Inflammatory macrophage treated with lipopolysaccharide for 4 hours (primary cell): Measurements from ENCODE around the gene SSB.
"Not testable (repeated sequence)": the region's sequence is repeated elsewhere in the genome, so short reads cannot be mapped to it uniquely, and the experiment has no call there.

ENCODE experiments used
- DNase-seq: peaks from one replicate; pipeline ENCODE4 v3.0.0-alpha.2; 2020

Gene SSB

DNA sequence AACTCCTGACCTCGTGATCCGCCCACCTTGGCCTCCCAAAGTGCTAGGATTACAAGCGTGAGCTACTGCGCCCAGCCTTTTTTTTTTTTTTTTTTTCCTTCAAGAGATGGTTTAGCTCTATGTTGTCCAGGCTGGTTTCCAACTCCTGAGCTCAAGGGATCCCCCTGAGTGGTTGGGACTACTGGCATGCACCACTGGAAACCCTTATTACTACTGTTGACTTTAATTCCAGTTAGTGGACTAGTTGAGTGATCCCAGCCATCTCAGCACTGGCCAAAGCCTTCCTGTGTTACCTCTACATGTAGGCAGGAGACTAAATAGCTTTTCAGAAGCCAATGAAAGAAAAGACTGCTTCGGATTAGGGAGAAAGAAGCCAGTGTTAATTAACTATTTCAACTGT, 8.1 kb upstream of the SSB start:
- DNase-seq, result no peak

DNA sequence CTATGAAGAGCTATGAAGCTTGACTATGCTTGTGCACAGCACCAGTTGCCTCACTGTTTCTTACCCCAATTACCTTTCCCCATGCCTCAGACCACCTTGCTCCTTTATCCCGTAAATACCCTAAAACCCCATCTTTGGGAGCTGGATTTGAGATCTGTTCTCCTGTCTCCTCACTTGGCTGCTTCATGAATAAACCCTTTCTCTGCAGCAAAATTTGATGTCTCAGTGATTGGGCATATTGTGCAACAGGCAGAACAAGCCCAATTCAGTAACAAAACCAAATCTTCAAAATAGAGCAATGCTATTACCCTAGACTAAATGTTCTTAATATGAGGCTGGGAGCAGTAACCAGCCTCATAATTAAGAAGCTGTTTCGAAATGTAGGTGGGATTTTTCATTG, 3.5 kb upstream of the SSB start:
- no peak for DNase-seq

DNA sequence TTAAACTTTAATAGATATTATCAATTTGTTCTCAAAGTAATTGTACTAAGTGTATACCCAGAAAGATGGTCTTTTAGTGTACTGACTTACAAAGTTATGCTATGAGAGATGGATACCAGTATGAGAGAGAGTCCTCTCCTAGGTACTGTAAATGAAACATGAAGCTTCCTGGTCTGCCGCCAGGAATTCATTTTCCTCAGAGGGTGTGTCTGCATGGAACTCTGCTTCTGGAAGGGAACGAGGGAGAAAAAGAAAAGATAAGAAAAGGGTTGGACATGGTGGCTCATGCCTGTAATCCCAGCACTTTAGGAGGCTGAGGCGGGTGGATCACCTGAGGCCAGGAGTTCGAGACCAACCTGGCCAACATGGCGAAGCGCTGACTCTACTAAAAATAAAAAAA, 2.2 kb upstream of the SSB start:
- no peak for DNase-seq

DNA sequence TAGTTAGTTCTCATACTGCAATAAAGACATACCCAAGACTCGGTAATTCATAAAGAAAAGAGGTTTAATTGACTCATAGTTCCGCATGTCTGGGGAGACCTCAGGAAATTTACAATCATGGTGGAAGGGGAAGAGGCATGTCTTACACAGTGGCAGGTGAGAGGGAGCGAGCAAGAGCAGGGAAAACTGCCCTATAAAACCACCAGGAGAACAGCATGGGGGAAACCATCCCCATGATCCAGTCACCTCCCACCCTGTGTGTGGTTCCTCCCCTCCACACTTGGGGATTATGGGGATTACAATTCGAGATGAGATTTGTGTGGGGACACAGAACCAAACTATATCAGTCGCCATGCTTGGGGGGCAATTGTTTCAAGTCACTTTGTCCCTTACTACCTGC, 1.1 kb upstream of the SSB start:
- no peak for DNase-seq

DNA sequence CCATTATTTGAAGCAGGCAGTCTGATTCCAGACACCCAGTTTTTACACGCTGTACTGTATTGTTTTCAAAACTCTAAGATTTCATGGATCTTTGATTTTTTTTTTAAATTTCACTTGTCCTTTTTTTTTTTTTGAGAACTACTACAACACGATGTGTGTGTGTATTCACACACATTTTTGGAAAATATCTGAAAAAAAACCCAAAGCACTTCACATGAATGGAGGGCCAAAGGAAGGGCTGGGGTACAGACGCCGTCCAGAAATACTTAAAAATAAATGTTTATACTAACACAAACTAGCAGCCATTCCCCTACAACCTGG, 314 bp upstream of the SSB start:
- DNase-seq, result no peak

DNA sequence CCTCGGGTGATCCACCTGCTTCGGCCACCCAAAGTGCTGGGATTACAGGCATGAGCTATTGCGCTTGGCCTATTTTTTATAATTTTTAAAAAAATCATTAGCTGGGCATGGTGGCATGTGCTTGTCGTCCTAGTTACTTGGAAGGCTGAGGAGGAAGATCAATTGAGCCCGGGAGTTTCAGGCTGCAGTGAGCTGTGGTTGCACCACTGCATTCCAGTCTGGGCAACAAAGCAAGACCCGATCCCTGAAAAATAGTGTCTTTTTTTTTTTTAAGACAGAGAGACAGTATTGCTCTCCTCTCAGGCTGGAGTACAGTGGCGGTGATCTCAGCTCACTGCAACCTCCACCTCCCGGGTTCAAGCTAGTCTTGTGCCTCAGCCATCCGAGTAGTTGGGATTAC, 4.8 kb downstream of the SSB start:
- DNase-seq, result no peak

DNA sequence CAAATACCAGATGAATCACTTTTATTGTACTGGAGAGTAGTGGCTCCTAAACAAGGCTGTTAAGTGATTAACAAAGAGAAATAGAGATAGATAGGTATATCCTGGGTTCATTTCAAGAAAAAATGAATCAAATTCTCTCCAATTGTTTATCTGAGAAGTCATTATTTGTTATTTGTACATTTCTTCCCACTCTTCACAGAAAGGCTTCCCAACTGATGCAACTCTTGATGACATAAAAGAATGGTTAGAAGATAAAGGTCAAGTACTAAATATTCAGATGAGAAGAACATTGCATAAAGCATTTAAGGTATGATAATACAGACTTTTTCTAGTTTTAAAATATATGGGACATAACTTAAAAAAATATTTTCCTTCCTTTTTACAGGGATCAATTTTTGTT, 7.9 kb downstream of the SSB start:
- DNase-seq, result no peak

DNA sequence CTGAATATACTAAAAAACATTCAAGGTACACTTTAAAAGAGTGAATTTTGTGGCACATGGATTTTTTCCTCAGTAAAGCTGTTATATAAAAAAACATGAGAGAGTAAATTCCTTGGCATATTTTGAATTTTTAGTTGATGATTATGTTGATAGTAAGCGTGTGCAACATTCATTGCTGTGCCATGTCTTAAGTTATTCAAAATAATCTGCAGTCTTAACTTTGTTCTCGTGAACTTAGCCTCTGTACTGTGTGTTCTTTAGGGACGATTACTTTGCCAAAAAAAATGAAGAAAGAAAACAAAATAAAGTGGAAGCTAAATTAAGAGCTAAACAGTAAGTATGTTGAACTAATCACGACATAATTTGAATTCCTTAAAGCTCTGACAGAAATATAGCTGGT, 9.6 kb downstream of the SSB start:
- DNase-seq, result no peak

DNA sequence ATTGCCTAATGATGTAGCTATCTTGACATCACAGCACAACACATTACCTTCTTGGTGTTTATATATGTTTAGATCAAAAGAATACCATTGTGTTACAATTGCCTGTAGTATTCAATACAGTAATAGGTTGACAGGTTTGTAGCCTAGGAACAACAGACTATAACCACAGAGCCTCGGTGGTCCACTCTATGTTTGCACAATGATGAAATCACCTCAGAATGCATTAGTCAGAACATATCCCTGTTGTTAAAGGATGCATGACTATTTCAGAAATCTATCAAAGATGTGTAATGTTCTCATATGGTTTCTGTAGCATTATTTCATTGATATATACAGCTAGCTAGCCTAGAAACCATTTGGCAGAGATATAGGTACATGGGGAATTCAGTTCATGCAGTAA, 17.2 kb downstream of the SSB start:
- no peak for DNase-seq

DNA sequence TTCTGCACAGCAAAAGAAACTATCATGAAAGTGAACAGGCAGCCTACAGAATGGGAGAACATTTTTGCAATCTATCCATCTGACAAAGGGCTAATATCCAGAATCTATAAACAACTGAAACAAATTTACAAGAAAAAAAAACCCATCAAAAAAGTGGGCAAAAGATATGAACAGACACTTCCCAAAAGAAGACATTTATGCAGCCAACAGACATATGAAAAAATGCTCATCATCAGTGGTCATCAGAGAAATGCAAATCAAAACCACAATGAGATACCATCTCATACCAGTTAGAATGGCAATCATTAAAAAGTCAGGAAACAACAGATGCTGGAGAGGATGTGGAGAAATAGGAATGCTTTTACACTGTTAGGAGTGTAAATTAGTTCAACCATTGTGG, 18.3 kb downstream of the SSB start:
- DNase-seq, result not testable (repeated sequence)

DNA sequence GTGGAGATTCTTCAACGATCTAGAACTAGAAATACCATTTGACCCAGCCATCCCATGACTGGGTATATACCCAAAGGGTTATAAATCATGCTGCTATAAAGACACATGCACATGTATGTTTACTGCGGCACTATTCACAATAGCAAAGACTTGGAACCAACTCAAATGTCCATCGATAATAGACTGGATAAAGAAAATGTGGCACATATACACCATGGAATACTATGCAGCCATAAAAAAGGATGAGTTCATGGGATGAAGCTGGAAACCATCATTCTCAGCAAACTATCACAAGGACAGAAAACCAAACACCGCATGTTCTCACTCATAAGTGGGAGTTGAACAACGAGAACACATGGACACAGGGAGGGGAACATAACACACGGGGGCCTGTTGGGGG, 18.7 kb downstream of the SSB start:
- not testable (repeated sequence) for DNase-seq

DNA sequence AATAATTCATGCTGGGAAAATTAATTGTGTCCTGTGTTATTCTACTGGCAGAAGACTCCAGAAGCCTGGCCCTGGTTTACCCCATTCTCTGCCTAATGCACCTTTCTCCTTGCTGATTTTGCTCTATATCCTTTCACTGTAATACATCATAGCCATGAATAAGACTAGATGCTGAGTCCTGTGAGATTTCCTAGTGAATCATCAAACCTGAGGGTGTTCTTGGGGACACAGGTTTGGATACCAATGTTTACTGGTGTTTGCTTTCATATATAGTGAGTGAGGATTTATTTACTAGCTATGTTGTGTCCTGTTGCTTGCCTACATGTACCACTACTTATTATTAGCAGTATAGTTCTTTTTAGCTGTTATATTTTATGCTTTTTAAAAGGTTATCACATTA, 19.6 kb downstream of the SSB start:
- no peak for DNase-seq

DNA sequence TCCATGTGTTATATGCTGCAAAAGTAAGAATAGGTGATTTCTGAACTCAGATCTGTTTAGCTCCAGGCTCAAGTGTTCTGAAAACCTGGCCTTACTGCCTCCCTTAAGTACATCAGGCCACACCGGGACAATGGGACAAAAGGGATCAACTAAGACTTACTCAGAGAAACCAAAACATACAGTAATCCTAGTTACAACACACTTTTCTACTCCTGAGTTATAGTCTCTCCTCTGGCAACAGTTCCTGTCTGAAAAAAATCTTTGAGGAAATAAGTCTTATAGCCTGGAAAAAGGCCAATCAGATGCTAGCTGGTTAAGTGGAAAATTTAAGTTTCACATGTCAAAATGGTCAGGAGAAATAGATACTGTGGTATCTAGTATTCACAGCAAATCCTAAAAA, 20.4 kb downstream of the SSB start:
- no peak for DNase-seq

DNA sequence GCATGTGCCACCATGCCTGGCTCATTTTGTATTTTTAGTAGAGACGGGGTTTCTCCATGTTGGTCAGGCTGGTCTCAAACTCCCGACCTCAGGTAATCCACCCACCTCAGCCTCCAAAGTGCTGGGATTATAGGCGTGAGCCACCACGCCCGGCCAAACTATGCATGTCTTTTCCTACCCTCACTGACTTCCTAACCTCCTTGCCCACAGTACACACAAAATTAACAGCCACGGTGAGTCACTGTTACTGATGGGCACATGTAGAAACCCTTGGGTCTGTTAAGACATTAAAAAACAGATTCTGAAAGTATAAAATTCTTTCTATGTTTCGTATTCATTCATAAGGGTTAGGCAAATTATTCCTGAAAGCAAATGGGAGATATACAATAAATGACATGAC, 21.4 kb downstream of the SSB start:
- not testable (repeated sequence) for DNase-seq

DNA sequence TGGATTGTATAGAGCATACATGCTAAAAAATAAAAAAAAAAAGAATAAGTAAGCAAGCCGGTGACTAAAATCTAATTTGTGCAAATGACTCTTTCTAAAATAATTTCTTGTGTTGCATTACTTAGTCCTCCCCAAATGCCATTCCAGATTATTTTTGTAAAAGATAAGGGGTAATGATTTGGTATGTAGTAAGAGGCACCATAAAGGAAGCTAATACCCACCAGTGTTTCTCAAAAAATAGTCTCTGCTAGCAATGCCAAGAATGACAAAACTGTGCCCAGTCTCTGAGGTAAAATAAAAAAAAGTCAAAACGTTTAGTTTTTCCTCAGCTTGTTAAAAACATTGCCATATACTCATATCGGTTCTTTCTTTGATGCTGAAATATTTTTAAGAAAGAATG, 23.4 kb downstream of the SSB start:
- DNase-seq, result no peak

DNA sequence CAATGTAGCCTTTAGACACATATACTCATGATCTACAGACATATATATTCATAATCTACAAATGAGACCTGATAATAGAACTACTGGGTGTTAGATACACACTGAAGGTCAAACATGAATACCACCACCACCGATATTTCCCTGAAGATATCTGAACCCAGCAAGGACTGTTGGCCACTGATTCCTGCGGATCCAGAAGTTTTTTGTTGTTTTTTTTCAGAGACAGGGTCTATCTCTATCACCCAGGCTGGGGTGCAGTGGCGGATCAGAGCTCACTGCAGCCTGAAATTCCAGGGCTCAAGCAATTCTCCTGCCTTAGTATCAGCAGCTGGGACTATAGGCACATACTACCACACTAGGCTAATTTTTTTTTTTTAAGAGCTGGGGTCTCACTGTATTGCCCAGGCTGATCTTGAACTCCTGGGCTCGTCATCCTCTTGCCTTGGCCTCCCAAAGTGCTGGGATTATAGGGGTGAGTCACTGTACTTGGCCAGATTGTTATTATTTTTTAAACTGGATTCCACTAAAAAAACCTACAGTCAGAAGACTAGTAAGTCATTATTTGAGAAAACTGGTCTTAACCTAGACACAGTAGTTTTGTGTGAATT, 24.2 kb downstream of the SSB start:
- no peak for DNase-seq

DNA sequence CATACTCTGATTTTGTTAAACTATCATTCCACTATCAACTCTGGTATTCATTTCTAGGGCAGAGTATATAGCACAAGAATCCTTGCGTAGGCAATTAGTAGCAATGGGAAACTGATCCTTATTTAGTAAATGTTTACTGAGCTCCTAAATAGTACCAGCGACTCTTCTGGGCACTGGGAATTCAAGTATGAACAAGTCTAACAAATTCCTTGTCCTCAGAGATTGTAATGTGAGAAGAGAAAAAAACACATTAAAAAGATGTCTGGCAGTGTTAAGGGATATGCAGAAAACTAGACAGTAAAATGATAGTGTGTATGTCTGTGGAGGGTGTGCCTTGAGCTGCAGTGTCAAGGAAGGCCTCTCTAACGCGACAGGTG, 25.3 kb downstream of the SSB start:
- DNase-seq, result no peak

DNA sequence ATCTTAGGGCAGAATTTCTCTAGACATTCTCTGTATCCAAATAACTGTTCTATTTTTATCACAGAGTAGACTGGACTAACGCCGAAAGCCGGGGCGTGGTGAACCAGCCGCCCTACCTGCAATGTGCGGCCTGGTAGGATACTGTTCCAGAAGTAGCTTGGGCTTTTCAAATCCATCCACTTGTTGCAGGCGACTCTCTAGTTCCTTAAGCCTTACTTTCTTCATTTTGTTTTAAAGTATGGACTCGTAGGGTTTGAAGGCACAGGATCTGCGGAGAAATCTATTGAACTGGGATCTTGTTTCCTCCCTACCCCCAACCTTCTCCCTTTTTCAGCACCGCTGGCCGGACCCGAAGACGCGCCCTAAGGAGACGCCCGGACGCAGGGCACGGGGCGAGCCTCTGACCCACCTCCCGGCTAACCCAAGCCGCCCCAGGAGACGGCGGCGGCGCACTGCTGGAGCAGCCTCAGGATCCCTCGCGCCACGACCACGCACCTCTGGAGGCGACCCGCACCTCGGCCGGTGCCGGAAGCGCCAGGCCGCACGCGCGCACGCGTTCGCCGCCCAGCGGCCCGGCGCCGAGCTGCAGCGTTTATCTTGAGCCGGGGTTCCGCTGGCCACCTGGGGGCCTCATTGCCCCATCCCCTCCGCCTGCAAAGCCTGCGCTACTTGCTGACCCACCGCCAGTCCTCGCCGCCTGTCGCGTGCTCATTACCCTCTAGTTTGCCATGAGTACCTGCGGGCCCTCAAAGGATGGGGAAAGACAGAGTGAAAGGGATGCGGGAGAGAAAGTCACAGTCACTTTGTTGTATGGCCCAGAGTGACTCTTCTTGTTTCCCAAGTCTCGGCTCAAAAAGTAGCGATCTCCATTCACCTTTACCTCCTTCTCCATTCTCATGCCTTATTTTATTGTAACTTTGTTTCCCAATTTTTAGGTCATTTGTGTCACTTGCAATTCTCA, 26.0 kb downstream of the SSB start, which contains the start of gene METTL5:
TSS of gene METTL5 (minus strand) at position 533 of the 961 bp plus-strand sequence. CDS start at position 225, 308 bp downstream.
- peak; percentile 78 for DNase-seq

DNA sequence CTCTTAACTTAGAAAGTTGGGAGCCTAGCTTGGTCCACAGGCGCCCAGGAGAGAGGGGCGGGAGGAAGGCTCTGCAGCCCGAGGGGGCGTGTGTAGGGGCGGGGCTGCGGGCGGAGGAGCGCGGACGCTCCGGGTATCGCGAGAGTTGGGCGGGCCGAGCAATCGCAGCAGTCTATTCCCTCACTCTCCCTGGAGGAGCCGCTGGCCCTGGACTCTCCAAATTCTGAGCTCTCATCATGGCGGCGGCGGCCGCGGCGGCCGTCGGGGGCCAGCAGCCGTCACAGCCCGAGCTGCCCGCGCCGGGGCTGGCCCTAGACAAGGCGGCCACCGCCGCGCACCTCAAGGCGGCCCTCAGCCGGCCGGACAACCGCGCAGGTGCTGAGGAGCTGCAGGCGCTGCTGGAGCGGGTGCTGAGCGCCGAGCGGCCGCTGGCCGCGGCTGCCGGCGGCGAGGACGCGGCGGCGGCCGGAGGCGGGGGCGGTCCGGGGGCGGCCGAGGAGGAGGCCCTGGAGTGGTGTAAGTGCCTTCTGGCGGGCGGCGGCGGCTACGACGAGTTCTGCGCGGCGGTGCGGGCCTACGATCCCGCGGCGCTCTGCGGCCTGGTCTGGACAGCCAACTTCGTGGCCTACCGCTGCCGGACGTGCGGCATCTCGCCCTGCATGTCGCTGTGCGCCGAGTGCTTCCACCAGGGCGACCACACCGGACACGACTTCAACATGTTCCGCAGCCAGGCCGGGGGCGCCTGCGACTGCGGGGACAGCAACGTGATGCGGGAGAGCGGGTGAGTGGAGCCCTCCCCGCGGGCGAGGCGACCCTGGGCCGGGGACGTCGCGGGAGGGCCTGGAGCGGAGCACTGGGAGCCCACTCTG, 28.8 kb downstream of the SSB start, which contains the start of gene UBR3:
TSS of gene UBR3 (plus strand) at position 183 of the 869 bp plus-strand sequence. CDS start at position 237, 54 bp downstream.
- peak; percentile 93 for DNase-seq

DNA sequence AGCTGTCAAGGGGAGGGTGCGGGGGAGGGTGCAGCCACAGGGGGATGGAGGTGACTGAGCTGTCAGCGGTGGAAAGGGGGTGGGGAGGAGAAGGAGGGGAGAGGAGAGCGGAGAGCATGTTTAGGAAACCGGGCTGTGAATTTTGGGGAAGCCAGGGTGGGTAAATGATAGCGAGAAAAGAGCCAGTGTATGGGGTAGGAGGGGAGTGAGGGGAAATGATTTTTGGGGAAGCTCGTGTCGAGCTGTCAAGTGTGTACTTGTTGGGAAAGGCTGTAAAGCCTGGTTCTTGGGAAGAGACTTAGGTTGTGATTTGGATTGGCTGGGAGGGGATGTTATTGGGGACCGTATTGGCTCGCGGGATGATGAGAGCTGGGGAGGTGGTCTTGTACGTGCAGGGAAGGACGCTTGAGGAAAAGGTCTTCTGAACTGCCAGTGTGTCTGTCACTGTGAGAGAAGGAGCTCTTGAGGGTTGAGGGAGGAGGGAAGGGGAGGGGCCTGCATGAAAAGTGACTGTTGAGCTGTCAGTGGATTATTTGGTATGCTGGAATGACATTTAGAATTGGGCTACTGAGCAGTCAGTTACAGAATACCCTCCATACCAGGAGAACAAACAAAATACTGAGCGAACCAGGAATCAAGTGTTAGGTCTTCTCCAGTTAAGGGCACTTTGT, 29.6 kb downstream of the SSB start:
- peak; percentile 22 for DNase-seq

DNA sequence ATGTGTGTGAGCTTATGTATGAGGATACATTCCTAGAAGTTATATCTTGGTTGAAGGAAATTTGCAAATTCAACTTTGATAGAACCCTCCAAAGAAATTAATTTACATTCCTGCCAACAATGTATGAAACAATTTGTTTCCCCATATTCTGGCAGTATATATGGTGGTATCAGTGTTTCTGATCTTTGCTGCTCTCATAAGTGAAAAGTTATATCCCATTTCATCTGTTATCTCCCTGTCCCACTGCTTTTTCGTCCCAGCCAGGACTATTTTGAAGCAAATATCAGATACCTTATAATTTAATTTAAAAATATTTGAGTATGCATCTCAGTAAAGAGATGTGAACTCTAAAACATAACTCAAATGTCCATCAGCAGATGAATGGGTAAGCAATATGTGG, 35.7 kb downstream of the SSB start:
- no peak for DNase-seq

DNA sequence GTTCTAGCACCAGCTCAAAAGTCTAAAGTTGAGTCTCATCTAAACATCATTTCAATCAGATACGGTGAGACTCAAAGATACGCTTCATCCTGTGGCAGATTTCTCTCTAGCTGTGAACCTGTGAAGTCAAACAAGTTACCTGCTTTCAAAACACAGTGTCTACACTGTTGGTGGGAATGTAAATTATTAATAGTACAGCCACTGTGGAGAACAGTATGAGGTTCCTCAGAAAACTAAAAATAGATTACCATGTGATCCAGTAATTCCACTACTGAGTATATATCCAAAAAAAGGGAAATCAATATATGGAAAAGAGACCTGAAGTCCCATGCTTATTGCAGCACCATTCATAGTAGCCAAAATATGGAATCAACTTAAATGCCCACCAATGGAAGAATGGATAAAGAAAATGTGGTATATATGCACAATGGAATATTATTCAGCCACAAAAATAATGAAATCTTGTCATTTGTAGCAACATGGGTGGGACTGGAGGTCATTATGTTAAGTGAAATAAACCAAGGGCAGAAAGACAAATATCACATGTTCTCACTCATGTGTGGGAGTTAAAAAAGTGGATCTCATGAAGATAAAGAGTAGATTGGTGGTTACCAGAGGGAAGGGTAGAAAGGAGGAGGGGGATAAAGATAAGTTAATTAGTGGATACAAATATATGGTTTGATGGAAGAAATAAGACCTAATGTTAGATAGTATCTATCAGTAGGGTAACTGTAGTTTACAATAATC, 40.2 kb downstream of the SSB start:
- no peak for DNase-seq
